Prostate gland (tissue), 2 donors: ENCODE measurements around the gene ICOSLG.
"Not testable (repeated sequence)": the region's sequence is repeated elsewhere in the genome, so short reads cannot be mapped to it uniquely, and the experiment has no call there.

ENCODE experiments used
- POLR2A ChIP-seq: fragments of 450-650 bp; IDR thresholded peaks from one replicate; pipeline ENCODE4 v1.6.1; 2016; ENCODE audit warnings: antibody characterized with exemption, mild to moderate bottlenecking
- POLR2AphosphoS5 ChIP-seq: sonication (generic); formaldehyde crosslinking; IDR thresholded peaks from one replicate; pipeline ENCODE4 v1.6.1; 2017; ENCODE audit warnings: antibody characterized with exemption
- TF ChIP-seq, protein P1 (sequence below), 4 experiments: fragments of 200-600 bp in 2 of 4; fragments of 450-650 bp in 2 of 4; sonication (generic) in 2 of 4; IDR thresholded peaks; 1 replicate in 3 of 4; 2 replicates in 1 of 4; pipeline ENCODE4 v1.5.1; 2016 to 2019; ENCODE audit warnings: antibody characterized with exemption in 4 of 4, mild to moderate bottlenecking in 2 of 4, moderate library complexity in 2 of 4

DNA sequence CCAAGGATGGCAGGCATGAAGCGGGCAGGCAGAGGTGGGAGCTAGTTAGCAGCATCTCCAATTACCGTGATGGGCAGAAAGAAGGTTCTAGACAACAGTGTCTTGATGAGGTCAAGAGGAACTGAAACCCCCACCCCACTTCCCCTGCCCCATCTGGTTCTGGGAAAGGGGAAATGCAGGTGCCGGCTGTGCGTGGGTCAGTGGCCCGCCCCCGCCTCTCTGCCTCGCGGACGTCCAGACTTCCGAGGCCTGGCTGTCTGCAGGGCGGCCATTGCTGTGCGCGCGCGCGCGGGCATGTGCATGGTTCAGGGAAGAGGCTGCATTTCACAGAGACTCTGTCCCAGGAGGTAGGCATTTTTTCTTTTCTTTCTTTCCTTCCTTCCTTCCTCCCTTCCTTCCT lies 65.6 kb downstream of the ICOSLG start:
- not testable (repeated sequence) for TF ChIP-seq POLR2A, POLR2AphosphoS5
- TF ChIP-seq, protein P1, sequence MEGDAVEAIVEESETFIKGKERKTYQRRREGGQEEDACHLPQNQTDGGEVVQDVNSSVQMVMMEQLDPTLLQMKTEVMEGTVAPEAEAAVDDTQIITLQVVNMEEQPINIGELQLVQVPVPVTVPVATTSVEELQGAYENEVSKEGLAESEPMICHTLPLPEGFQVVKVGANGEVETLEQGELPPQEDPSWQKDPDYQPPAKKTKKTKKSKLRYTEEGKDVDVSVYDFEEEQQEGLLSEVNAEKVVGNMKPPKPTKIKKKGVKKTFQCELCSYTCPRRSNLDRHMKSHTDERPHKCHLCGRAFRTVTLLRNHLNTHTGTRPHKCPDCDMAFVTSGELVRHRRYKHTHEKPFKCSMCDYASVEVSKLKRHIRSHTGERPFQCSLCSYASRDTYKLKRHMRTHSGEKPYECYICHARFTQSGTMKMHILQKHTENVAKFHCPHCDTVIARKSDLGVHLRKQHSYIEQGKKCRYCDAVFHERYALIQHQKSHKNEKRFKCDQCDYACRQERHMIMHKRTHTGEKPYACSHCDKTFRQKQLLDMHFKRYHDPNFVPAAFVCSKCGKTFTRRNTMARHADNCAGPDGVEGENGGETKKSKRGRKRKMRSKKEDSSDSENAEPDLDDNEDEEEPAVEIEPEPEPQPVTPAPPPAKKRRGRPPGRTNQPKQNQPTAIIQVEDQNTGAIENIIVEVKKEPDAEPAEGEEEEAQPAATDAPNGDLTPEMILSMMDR (IDR thresholded peaks at IDR 0.05): not testable (repeated sequence)
